HG02870 (cell line): ENCODE data around the gene PARD3B.

Experiments used
- ATAC-seq: cut with Tn5 transposase; IDR thresholded peaks from one replicate; pipeline ENCODE4 v1.9.1; 2021; ENCODE audit warnings: mild to moderate bottlenecking, moderate library complexity; ENCODE audit not compliant: unreplicated experiment

Gene PARD3B

GRCh38 chr2:205040323-205040722 lies 495.0 kb downstream of the PARD3B start:
- no peak for ATAC-seq

- no peak for ATAC-seq
These were observed 496.3 kb downstream of the PARD3B start for GRCh38 chr2:205041472-205042130.

GRCh38 chr2:205043285-205043684 lies 498.0 kb downstream of the PARD3B start:
- no peak for ATAC-seq

GRCh38 chr2:205045706-205046105 lies 500.4 kb downstream of the PARD3B start:
- ATAC-seq = no peak

- no peak for ATAC-seq
These were observed 502.1 kb downstream of the PARD3B start for GRCh38 chr2:205047273-205047839.

GRCh38 chr2:205051417-205051816 lies 506.1 kb downstream of the PARD3B start:
- ATAC-seq = no peak

- no peak for ATAC-seq
These were observed 507.5 kb downstream of the PARD3B start for GRCh38 chr2:205052781-205053180.

- no peak for ATAC-seq
These were observed 508.6 kb downstream of the PARD3B start for GRCh38 chr2:205053827-205054410.

GRCh38 chr2:205054789-205055188 lies 509.5 kb downstream of the PARD3B start:
- ATAC-seq = no peak

- ATAC-seq = no peak
These were observed 510.0 kb downstream of the PARD3B start for GRCh38 chr2:205055251-205055650.

- no peak for ATAC-seq
These were observed 510.9 kb downstream of the PARD3B start for GRCh38 chr2:205056151-205056561.

- ATAC-seq = no peak
These were observed 513.1 kb downstream of the PARD3B start for GRCh38 chr2:205058409-205058808.

GRCh38 chr2:205060269-205060668 lies 515.0 kb downstream of the PARD3B start:
- ATAC-seq = no peak

GRCh38 chr2:205066081-205066480 lies 520.8 kb downstream of the PARD3B start:
- ATAC-seq = no peak

- no peak for ATAC-seq
These were observed 524.7 kb downstream of the PARD3B start for GRCh38 chr2:205069928-205070327.

- no peak for ATAC-seq
These were observed 525.6 kb downstream of the PARD3B start for GRCh38 chr2:205070889-205071288.

GRCh38 chr2:205073433-205074020 lies 528.3 kb downstream of the PARD3B start:
- no peak for ATAC-seq

GRCh38 chr2:205076405-205076804 lies 531.1 kb downstream of the PARD3B start:
- ATAC-seq = no peak

- ATAC-seq = no peak
These were observed 531.9 kb downstream of the PARD3B start for GRCh38 chr2:205077159-205077558.

- ATAC-seq = no peak
These were observed 533.5 kb downstream of the PARD3B start for GRCh38 chr2:205078762-205079161.

GRCh38 chr2:205079173-205079572 lies 533.9 kb downstream of the PARD3B start:
- no peak for ATAC-seq

- no peak for ATAC-seq
These were observed 541.4 kb downstream of the PARD3B start for GRCh38 chr2:205086662-205087061.
